ENCODE measurements around the gene PIK3C3.
"Not testable (repeated sequence)": the region's sequence is repeated elsewhere in the genome, so short reads cannot be mapped to it uniquely, and the experiment has no call there.

The PIK3C3 gene

DNA sequence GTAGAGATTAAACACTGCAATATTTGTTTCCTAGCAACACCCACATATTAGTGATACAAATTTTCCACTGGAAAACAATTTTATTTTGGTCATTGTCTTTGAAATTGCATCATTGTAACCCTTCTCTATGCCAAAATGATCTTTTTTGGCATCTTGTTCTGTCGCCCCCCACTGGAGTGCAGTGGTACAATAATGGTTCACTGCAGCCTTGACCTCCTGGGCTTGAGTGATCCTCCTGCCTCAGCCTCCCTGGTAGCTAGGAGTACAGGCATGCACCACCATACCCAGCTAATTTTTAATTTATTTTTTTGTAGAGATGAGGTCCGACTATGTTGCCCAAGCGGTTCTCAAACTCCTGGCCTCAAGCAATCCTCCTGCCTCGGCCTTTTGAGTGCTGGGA is 117.4 kb downstream of the PIK3C3 start:
- no peak for DNase-seq (ENCODE audit: low read depth in 2 of 2)

DNA sequence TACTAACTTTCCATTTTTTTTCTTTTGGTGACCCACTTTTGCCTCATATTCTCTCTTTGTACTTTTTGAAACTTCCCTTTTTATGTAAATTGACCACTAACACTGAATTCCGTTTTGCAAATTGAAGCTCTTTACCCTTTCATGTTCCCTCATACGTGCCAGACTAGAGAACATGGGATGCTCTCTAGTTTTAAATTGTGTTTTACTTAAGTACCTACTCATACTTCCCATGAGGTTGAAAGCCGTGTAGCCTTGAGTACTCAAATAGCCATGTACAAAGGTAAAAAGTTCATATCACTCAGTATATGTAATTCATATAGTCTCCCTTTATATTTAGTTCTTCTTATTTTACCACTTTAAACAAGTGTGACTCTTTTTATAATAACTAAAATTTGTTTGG is 119.7 kb downstream of the PIK3C3 start:
- DNase-seq (ENCODE audit: low read depth in 2 of 2), result no peak

- peak; percentile 9 to 17 for DNase-seq (ENCODE audit: low read depth in 2 of 2)
These were observed 123.7 kb downstream of the PIK3C3 start for GRCh38 chr18:42078711-42079110.

DNA sequence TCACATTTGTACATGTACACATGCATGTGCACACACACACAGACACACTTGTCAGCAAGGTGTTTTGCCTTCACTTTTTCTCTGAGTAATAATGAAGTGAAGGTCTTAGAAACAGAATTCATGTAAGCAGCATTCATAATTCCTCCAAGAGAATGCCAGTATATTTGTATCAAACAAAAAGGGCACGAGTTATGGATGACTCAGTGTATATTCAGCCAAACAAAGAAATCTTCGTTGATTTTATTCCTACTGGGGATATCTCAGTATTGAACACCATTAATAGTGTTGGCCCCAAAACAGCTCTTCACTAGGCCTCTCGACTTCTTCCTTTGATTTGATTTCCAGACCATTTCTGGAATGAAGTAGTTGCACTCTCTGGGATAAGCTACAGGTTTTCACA is 125.3 kb downstream of the PIK3C3 start:
- no peak for DNase-seq (ENCODE audit: low read depth in 2 of 2)

GRCh38 chr18:42082415-42083234 is 127.6 kb downstream of the PIK3C3 start:
- DNase-seq (ENCODE audit: low read depth in 2 of 2), result no peak

- no peak for DNase-seq (ENCODE audit: low read depth in 2 of 2)
These were observed 131.3 kb downstream of the PIK3C3 start for GRCh38 chr18:42086288-42086687.

- no peak for DNase-seq (ENCODE audit: low read depth in 2 of 2)
These were observed 132.2 kb downstream of the PIK3C3 start for GRCh38 chr18:42087235-42087634.

GRCh38 chr18:42087876-42088275 is 132.8 kb downstream of the PIK3C3 start:
- DNase-seq (ENCODE audit: low read depth in 2 of 2), result no peak

- DNase-seq (ENCODE audit: low read depth in 2 of 2), result no peak
These were observed 137.8 kb downstream of the PIK3C3 start for GRCh38 chr18:42092848-42093247.

- no peak for DNase-seq (ENCODE audit: low read depth in 2 of 2)
These were observed 139.8 kb downstream of the PIK3C3 start for GRCh38 chr18:42094875-42095274.

DNA sequence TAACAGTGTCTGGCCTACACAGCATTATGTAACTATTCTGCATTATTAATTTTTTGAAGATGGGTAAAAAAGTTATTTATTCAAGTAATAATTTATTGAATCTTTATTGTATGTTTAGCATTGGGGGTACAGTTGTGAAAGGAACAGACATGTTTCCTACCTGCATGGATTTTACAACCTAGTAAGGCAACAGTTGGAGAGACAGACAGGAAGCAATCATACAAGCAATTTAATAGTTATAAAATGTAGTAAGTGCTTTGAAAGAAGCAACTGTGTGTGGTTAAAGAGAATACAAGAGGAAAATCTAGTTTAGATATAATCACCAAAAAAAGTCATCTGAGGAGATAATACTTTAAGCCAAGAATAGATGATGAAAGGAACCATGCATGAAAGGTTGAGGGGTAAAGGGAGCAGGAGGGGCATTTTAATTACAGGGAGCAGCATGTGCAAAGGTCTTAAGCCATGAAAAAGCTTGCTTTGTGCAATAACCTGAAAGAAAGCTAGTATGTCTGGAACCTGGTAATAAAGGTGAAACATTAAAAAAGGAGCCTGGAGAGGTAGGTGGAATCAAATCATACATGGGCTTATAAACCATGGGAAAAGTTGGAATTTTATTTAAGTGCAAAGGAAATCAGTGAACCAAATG is 140.8 kb downstream of the PIK3C3 start:
- DNase-seq (ENCODE audit: low read depth in 2 of 2), result no peak

DNA sequence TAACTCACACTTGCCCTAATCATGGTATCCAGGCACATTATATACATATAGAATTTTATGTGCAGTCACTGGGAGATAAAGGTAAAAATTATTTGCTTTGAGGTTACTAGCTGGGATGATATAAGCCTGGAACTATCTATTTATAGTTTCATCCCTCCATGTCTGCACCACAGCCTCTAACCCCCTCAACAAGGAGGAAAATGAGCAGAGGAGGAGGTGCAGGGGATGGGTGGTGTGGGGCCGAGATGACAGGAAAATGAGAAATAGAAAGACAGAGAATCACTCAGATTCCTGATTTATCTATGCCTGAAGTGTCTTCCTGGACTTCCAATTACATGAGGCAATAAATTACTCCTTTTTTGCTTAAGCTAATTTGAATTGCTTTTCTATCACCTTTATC is 145.2 kb downstream of the PIK3C3 start:
- no peak for DNase-seq (ENCODE audit: low read depth in 2 of 2)

DNA sequence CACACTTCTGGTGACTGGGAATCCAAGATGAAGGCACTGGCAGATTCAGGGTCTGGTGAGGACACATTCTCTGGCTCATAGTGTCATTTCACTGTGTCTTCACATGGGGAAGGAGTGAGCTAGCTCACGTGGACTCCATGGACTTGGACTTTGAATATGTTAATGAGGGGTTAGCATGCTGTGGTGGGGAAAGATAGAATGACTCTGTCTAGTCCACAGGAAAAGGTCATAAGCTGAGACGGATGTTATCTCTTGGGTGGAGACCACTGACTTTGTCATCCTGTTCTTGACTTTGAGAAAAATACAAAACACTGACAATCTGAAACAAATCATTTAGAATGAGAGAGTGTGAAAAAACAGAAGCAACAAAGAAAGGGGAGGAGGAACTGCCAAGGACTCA is 145.9 kb downstream of the PIK3C3 start:
- DNase-seq (ENCODE audit: low read depth in 2 of 2), result no peak

DNA sequence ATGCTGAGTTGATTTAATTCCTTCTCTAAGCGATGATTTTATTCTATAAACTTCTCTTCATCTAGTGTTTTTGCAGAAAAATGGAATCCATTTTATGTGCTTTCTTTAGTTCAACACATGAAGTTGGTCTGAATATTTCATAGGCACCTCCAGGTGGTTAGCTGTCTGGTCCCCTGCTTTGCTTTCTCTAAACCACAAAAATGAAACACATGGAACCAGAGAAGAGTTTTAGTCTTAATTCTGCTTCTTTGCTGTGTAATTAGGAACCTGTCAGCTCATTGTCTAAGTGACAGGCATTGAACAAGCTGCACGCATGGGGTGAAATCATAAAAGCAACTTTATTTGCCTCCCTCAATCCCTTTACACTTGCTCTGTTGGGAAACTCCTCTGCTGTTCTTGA is 150.4 kb downstream of the PIK3C3 start:
- DNase-seq (ENCODE audit: low read depth in 2 of 2), result no peak

DNA sequence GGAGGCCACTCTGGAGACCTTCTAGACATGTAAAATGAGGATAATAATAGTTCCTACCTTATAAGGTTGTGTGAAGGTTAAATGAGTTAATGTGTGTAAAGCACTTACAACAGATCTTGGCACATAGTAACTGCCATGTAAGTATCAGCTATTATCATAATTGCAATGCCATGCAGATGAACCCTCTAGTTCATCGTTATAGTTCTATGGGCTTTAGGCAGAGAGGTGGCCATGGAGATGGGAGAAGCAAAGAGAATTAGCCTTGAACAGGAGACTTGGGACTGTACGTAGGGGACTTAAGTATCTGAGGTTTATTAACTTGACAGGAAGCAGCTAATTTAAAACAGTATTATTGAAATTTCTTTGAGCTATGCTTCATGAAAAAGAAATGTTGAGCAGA is 151.8 kb downstream of the PIK3C3 start:
- DNase-seq (ENCODE audit: low read depth in 2 of 2), result no peak

DNA sequence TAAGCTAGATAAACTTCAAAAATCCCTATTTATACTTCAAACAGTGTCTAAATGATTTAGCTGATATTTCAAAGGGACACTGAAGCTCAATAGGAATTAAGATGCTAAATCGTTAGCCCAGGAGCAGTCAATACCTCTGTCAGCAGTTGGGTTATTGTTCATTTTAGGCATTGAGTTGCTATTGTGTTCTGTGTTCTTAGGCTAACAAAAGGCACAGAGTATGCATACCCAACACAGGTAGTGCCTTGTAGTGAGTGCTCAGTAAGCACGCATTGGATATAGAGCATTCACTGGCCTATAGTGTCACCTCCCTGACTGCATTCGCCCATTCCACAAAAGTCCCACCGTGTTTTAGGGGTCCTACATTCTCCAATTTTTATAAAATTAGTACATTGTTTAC is 152.3 kb downstream of the PIK3C3 start:
- no peak for DNase-seq (ENCODE audit: low read depth in 2 of 2)

DNA sequence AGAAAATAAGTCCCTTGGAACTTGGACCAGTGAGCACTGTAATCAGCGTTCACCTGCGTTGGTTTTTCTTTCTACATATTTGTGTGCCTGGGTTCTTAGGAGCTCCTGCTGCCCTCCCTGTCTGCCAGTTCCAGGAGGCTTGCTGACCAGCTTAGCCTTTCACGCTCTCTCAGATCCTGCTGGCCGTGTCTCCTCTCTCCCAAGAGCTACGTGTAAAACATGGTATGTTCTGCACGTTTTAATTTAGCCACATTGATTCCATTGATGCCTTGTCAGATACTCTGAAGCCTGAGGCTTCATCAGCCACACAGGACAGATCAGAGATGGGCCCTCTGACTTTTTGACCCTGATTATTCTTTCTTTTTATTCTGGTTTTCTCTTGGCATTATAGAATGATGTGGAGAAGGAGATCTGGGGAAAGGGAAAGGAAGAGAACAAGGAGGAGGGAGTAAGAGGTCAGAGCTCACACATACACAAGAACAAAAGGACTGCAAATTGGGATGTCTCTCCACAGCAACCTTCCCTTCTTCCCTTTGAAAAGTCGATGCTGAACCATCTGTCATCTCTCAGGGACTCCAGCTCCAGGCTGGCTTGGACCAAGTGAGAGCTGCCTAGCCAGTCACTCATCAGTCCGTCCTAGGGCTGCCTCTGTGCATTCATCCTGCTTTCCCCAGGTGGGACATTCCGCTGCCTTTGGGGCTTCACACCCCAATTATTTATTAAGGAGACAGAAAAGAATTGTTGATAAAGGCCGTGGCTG is 152.8 kb downstream of the PIK3C3 start:
- no peak for DNase-seq (ENCODE audit: low read depth in 2 of 2)

DNA sequence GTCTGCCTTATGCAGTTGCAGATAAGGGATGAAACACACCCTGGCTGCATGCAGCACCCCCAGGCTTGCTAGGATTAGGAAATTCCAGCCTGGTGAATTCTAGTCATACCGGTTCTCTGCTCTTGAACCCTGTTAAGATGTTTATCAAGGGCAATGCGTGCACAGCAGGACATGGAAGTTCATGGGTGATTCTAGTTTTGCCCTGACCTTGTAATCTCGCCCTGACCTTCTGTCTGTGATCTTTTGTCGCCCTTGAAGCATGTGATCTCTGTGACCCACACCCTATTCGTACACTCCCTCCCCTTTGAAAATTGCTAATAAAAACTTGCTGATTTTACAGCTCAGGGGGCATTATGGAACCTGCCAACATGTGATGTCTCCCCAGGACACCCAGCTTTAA is 157.1 kb downstream of the PIK3C3 start:
- not testable (repeated sequence) for DNase-seq (ENCODE audit: low read depth in 2 of 2)

GRCh38 chr18:42112657-42113420 is 157.8 kb downstream of the PIK3C3 start:
- DNase-seq (ENCODE audit: low read depth in 2 of 2), result peak; percentile 5

- DNase-seq (ENCODE audit: low read depth in 2 of 2), result peak; percentile 29 to 41
These were observed 158.6 kb downstream of the PIK3C3 start for GRCh38 chr18:42113529-42114191.

DNA sequence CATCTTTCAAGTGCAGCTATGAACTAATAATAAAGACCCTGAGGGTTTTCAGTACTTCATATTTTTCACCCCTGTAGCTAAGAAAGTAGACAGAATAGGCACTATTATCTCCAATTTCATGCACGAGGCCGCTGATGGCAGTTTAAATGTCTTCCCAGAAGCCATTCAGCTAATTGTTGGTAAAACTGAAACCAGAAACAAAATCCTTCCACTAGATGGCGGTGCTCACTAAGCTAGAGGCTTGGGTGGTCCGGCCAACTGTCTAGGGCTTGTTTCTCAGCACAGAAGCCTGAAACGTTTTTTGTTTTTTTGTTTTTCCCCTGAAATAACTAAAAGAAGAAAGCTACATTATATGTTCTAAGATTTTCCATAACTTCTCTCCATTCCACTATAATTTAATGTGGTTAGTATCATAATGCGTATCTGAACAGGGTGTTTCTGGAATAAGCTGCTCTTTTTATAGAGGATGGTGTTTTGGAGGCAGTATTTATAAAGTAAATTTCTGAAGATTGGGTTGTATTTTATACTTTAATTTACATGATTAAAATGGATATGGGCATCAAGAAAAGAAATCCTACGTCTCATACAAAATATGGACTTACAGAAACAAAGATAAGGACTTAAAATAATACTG is 159.4 kb downstream of the PIK3C3 start:
- peak; percentile 63 to 68 for DNase-seq (ENCODE audit: low read depth in 2 of 2)
